ENCODE data around the gene ZBTB7C. TPM values are rescaled to one million over a fixed set of nuclear protein-coding genes. Genes with fewer than 3 reads are reported as not detected.

Gene ZBTB7C
- total RNA-seq, 1 donor from 2014 or later, result 1.0 TPM

GRCh38 chr18:48367557-48367956, 41.6 kb downstream of the ZBTB7C start:
- Mint-ChIP-seq H3K4me1 (ENCODE audit: low read depth) (no peaks in the 10 kb centered on the region), H3K36me3 (ENCODE audit: low read depth) (no peaks in the 10 kb centered on the region)

GRCh38 chr18:48365965-48366364, 43.2 kb downstream of the ZBTB7C start:
- intact Hi-C loops (cut with micrococcal nuclease), result no loop called here
- peaks cover 5% of the 10 kb centered on the region for H3K9me3 Mint-ChIP-seq
- peaks cover 12% of the 10 kb centered on the region for H3K27me3 Mint-ChIP-seq (ENCODE audit: insufficient read depth)
- no peaks in the 10 kb centered on the region for H3K36me3 Mint-ChIP-seq (ENCODE audit: low read depth)
- no peak for DNase-seq (ENCODE audit: low spot score)
- H3K27ac Mint-ChIP-seq, result no peak overlapping the region
- no peaks in the 10 kb centered on the region for H3K4me1 Mint-ChIP-seq (ENCODE audit: low read depth)
- no peak overlapping the region for H3K4me3 Mint-ChIP-seq

More at GRCh38 chr18:48367557-48367956, 41.6 kb downstream of the ZBTB7C start:
- H3K27me3 Mint-ChIP-seq (ENCODE audit: insufficient read depth), result peaks cover 12% of the 10 kb centered on the region
- no peak overlapping the region for H3K27ac Mint-ChIP-seq
- DNase-seq (ENCODE audit: low spot score), result no peak
- H3K9me3 Mint-ChIP-seq, result peaks cover 5% of the 10 kb centered on the region
- intact Hi-C loops (cut with micrococcal nuclease), result no loop called here
- no peak overlapping the region for H3K4me3 Mint-ChIP-seq

GRCh38 chr18:48364146-48364545, 45.0 kb downstream of the ZBTB7C start:
- H3K27ac Mint-ChIP-seq, result no peak overlapping the region
- H3K27me3 Mint-ChIP-seq (ENCODE audit: insufficient read depth), result peaks cover 9% of the 10 kb centered on the region
- no peak for DNase-seq (ENCODE audit: low spot score)
- H3K9me3 Mint-ChIP-seq, result peaks cover 5% of the 10 kb centered on the region
- no peaks in the 10 kb centered on the region for H3K36me3 Mint-ChIP-seq (ENCODE audit: low read depth)
- H3K4me1 Mint-ChIP-seq (ENCODE audit: low read depth), result no peaks in the 10 kb centered on the region
- intact Hi-C loops (cut with micrococcal nuclease), result no loop called here
- no peak overlapping the region for H3K4me3 Mint-ChIP-seq

- Mint-ChIP-seq H3K9me3 (peaks cover 5% of the 10 kb centered on the region), H3K27ac (no peak overlapping the region), H3K36me3 (ENCODE audit: low read depth) (no peaks in the 10 kb centered on the region), H3K4me3 (no peak overlapping the region), H3K27me3 (ENCODE audit: insufficient read depth) (peaks cover 5% of the 10 kb centered on the region), H3K4me1 (ENCODE audit: low read depth) (no peaks in the 10 kb centered on the region)
- DNase-seq (ENCODE audit: low spot score), result no peak
- intact Hi-C loops (cut with micrococcal nuclease), result no loop called here
These were observed 46.0 kb downstream of the ZBTB7C start for GRCh38 chr18:48363175-48363574.

GRCh38 chr18:48361801-48362200, 47.4 kb downstream of the ZBTB7C start:
- DNase-seq (ENCODE audit: low spot score), result no peak
- Mint-ChIP-seq H3K27me3 (ENCODE audit: insufficient read depth) (peaks cover 4% of the 10 kb centered on the region), H3K36me3 (ENCODE audit: low read depth) (no peaks in the 10 kb centered on the region), H3K4me3 (no peak overlapping the region), H3K4me1 (ENCODE audit: low read depth) (no peaks in the 10 kb centered on the region), H3K9me3 (peaks cover 5% of the 10 kb centered on the region), H3K27ac (no peak overlapping the region)
- intact Hi-C loops (cut with micrococcal nuclease), result no loop called here

GRCh38 chr18:48360376-48361021, 48.7 kb downstream of the ZBTB7C start:
- no peak for DNase-seq (ENCODE audit: low spot score)
- Mint-ChIP-seq H3K9me3 (peaks cover 2% of the 10 kb centered on the region), H3K4me3 (no peak overlapping the region), H3K36me3 (ENCODE audit: low read depth) (no peaks in the 10 kb centered on the region), H3K27me3 (ENCODE audit: insufficient read depth) (peaks cover 6% of the 10 kb centered on the region), H3K27ac (no peak overlapping the region), H3K4me1 (ENCODE audit: low read depth) (no peaks in the 10 kb centered on the region)
- intact Hi-C loops (cut with micrococcal nuclease), result no loop called here

GRCh38 chr18:48359626-48360025, 49.6 kb downstream of the ZBTB7C start:
- Mint-ChIP-seq H3K9me3 (no peaks in the 10 kb centered on the region), H3K36me3 (ENCODE audit: low read depth) (no peaks in the 10 kb centered on the region), H3K27me3 (ENCODE audit: insufficient read depth) (peaks cover 7% of the 10 kb centered on the region), H3K4me3 (no peak overlapping the region), H3K4me1 (ENCODE audit: low read depth) (no peaks in the 10 kb centered on the region), H3K27ac (no peak overlapping the region)
- intact Hi-C loops (cut with micrococcal nuclease), result no loop called here
- DNase-seq (ENCODE audit: low spot score), result no peak

GRCh38 chr18:48358868-48359267, 50.3 kb downstream of the ZBTB7C start:
- Mint-ChIP-seq H3K4me1 (ENCODE audit: low read depth) (no peaks in the 10 kb centered on the region), H3K27me3 (ENCODE audit: insufficient read depth) (peaks cover 5% of the 10 kb centered on the region), H3K27ac (no peak overlapping the region), H3K4me3 (no peak overlapping the region), H3K36me3 (ENCODE audit: low read depth) (no peaks in the 10 kb centered on the region), H3K9me3 (no peaks in the 10 kb centered on the region)
- intact Hi-C loops (cut with micrococcal nuclease), result no loop called here
- no peak for DNase-seq (ENCODE audit: low spot score)

GRCh38 chr18:48356909-48357631, 52.1 kb downstream of the ZBTB7C start:
- Mint-ChIP-seq H3K4me3 (no peak overlapping the region), H3K27me3 (ENCODE audit: insufficient read depth) (peaks cover 5% of the 10 kb centered on the region), H3K36me3 (ENCODE audit: low read depth) (no peaks in the 10 kb centered on the region), H3K27ac (no peak overlapping the region), H3K9me3 (no peaks in the 10 kb centered on the region), H3K4me1 (ENCODE audit: low read depth) (no peaks in the 10 kb centered on the region)
- intact Hi-C loops (cut with micrococcal nuclease), result no loop called here
- DNase-seq (ENCODE audit: low spot score), result no peak

GRCh38 chr18:48356151-48356745, 52.9 kb downstream of the ZBTB7C start:
- intact Hi-C loops (cut with micrococcal nuclease), result no loop called here
- no peak overlapping the region for H3K4me3 Mint-ChIP-seq

GRCh38 chr18:48355276-48356115, 53.7 kb downstream of the ZBTB7C start:
- no peaks in the 10 kb centered on the region for H3K9me3 Mint-ChIP-seq
- no peak for DNase-seq (ENCODE audit: low spot score)
- H3K27ac Mint-ChIP-seq, result no peak overlapping the region
- intact Hi-C loops (cut with micrococcal nuclease), result no loop called here
- no peaks in the 10 kb centered on the region for H3K36me3 Mint-ChIP-seq (ENCODE audit: low read depth)
- H3K4me1 Mint-ChIP-seq (ENCODE audit: low read depth), result no peaks in the 10 kb centered on the region
- H3K27me3 Mint-ChIP-seq (ENCODE audit: insufficient read depth), result peaks cover 9% of the 10 kb centered on the region
- no peak overlapping the region for H3K4me3 Mint-ChIP-seq

More at GRCh38 chr18:48356151-48356745, 52.9 kb downstream of the ZBTB7C start:
- Mint-ChIP-seq H3K27me3 (ENCODE audit: insufficient read depth) (peaks cover 5% of the 10 kb centered on the region), H3K4me1 (ENCODE audit: low read depth) (no peaks in the 10 kb centered on the region), H3K27ac (no peak overlapping the region), H3K9me3 (no peaks in the 10 kb centered on the region), H3K36me3 (ENCODE audit: low read depth) (no peaks in the 10 kb centered on the region)
- no peak for DNase-seq (ENCODE audit: low spot score)

- no peak for DNase-seq (ENCODE audit: low spot score)
- Mint-ChIP-seq H3K27ac (no peak overlapping the region), H3K36me3 (ENCODE audit: low read depth) (no peaks in the 10 kb centered on the region), H3K9me3 (no peaks in the 10 kb centered on the region), H3K27me3 (ENCODE audit: insufficient read depth) (peaks cover 9% of the 10 kb centered on the region), H3K4me3 (no peak overlapping the region), H3K4me1 (ENCODE audit: low read depth) (no peaks in the 10 kb centered on the region)
- intact Hi-C loops (cut with micrococcal nuclease), result no loop called here
These were observed 54.4 kb downstream of the ZBTB7C start for GRCh38 chr18:48354746-48355260.
